Ovary (tissue), 9 donors: ENCODE results near the gene IQSEC1. TPM values are rescaled to one million over a fixed set of nuclear protein-coding genes. Genes with fewer than 3 reads are reported as not detected.

Experiments
- DNase-seq, 5 donors: peaks; one replicate each; pipeline ENCODE4 v3.0.0-alpha.2; 2019 to 2020
- H3K27ac ChIP-seq, 2 donors: fragments of 200-600 bp; one replicate each; pipeline versions ENCODE4 v1.5.1 to v1.8.0; 2019 to 2022
- H3K27me3 ChIP-seq: fragments of 200-600 bp; one replicate; pipeline ENCODE4 v1.8.0; 2022
- H3K36me3 ChIP-seq: fragments of 200-600 bp; sonication (generic); one replicate; pipeline ENCODE4 v1.5.1; 2019
- H3K4me1 ChIP-seq: one replicate; pipeline ENCODE4 v1.8.1; 2013; ENCODE audit warnings: mild to moderate bottlenecking, moderate library complexity; ENCODE audit not compliant: insufficient read depth
- H3K4me3 ChIP-seq: fragments of 200-600 bp; sonication (generic); one replicate; pipeline ENCODE4 v1.5.1; 2017
- H3K9me3 ChIP-seq, 2 donors: fragments of 200-600 bp in 1 of 2; sonication (generic) in 1 of 2; one replicate each; pipeline versions ENCODE4 v1.5.1 to v1.8.1; 2013 to 2019; ENCODE audit warnings: mild to moderate bottlenecking in 1 of 2, moderate library complexity in 1 of 2
- CTCF ChIP-seq, 3 donors: fragments of 450-650 bp in 2 of 3; fragments of 200-600 bp in 1 of 3; IDR thresholded peaks; one replicate each; pipeline versions ENCODE4 v1.5.1 to v1.8.0; 2016 to 2022; ENCODE audit warnings: antibody characterized with exemption in 3 of 3, mild to moderate bottlenecking in 1 of 3
- EP300 ChIP-seq: sonication (generic); formaldehyde crosslinking; IDR thresholded peaks from one replicate; pipeline ENCODE4 v1.6.1; 2017; ENCODE audit warnings: antibody characterized with exemption
- POLR2A ChIP-seq: fragments of 450-650 bp; IDR thresholded peaks from one replicate; pipeline ENCODE4 v1.6.1; 2017; ENCODE audit warnings: antibody characterized with exemption, mild to moderate bottlenecking, moderate library complexity
- WGBS, 3 donors: extraction: QIAGEN DNeasy Blood & Tissue Kit in 1 of 3; methylation state at CpG; one replicate each; pipeline versions ENCODE4 v1.1.5 to v1.1.7; 2013 to 2017; 5-methylcytosine and 5-hydroxymethylcytosine counted together
- intact Hi-C, 4 donors: fragments of 100-400 bp; cut with DNase I; formaldehyde crosslinking; loops; one replicate each; pipeline versions ENCODE4 v1.11.0 to v1.15.1; 2022 to 2023
- polyA plus RNA-seq, 2 donors: library from polyadenylated mRNA; stranded (reverse); fragments of 200-250 nt in 1 of 2; fragments of 350-450 nt in 1 of 2; fragmentation: Illumina TruSeq in 1 of 2; extraction: RNeasy Lipid Tissue Mini Kit (QIAGEN cat#74804) in 1 of 2; gene quantifications; one replicate each; pipeline ENCODE4 v1.2.3, GENCODE V29; 2013 to 2014
- total RNA-seq, 7 donors: library from RNA; depleted of rRNA in 2 of 7; stranded (reverse); fragments of >200 nt in 2 of 7; fragmentation: NEBNext Ultra II Directional in 3 of 7; extraction: Animal tissue kit (Norgen Biotek cat#: 25700) in 3 of 7; gene quantifications; one replicate each; pipeline versions ENCODE4 v1.1.0 to v1.2.4, GENCODE V29; 2016 to 2023
- donor health status: DM: no; HTN: no; CAD: no; lungs with moderate emphysema.
- donor health status: DM: no; HTN: no; CAD: no.
- donor health status: Bipolar disorder and iron deficiency.
- donor health status: DM: yes; HTN: yes; CAD: no.
- donor health status: DM: no; HTN: no; CAD: no.
- donor health status: DM: yes; HTN: yes; CAD: no.

IQSEC1 gene
- total and polyA plus RNA-seq, 9 donors = 20.9 to 55.4 (median 45.1) TPM

DNA sequence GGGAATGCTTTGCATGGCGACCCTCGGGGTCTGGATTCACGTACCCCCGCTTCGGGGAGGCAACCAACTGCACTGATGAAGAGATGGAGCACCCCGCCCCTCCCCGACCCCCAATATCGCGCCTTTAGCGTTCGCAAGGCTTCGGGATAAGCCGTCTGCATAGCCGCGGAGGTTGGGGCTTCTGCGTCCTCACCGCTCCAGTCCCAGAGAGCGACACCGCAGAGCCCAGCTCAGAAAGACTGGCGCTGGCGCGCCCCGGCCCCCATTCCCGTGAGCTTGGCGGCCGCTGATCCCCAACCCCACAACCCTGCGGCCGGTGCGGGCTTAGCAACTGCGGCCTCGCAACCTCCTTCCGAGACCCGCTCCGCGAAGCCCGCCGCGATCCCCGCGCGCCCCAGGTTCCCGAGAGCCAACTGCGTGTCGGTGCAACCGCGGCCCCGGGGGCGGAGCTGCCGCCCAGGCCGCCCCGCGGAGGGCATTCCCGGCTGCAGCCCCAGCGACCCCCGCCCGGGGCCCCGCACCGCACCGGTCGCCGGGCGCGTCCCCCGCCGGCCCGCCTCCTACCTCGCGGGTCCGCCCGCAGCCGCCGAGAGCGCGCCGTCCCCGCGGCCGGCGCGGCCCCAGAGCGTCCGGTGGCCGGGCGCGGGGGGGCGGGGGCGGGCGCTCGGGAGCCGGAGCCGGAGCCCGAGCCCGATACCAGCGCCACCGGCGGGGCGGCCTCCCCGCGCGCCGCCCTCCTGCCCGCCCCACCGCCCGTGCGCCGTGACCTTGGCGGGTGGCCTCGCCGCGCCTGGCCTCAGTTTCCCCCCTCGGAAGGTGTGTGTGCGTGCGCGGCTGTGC lies 79.5 kb downstream of the IQSEC1 start:
- Histone ChIP-seq H3K36me3 (no peaks in the 10 kb centered on the region), H3K9me3 (no peaks in the 10 kb centered on the region), H3K4me1 (peaks cover 3% of the 10 kb centered on the region), H3K27me3 (no peaks in the 10 kb centered on the region), H3K27ac (no peak overlapping the region), H3K4me3 (peak overlapping the region; percentile 51)
- TF ChIP-seq EP300 (no peak), POLR2A (no peak), CTCF (IDR thresholded peaks at IDR 0.05) (no peak)
- intact Hi-C loops = loop anchor here in 2 of 4 donors (5.0 to 10.0 kb wide), 2 partner anchors 89 to 96 kb away; no protein-coding TSS in a partner anchor
- peak in 3 of 5 donors; percentile 41 to 66 (median 55) for DNase-seq
- WGBS, 3 donors = 1 to 2% (median 1%) methylated on average over 25 to 112 of the region's 114 CpGs

DNA sequence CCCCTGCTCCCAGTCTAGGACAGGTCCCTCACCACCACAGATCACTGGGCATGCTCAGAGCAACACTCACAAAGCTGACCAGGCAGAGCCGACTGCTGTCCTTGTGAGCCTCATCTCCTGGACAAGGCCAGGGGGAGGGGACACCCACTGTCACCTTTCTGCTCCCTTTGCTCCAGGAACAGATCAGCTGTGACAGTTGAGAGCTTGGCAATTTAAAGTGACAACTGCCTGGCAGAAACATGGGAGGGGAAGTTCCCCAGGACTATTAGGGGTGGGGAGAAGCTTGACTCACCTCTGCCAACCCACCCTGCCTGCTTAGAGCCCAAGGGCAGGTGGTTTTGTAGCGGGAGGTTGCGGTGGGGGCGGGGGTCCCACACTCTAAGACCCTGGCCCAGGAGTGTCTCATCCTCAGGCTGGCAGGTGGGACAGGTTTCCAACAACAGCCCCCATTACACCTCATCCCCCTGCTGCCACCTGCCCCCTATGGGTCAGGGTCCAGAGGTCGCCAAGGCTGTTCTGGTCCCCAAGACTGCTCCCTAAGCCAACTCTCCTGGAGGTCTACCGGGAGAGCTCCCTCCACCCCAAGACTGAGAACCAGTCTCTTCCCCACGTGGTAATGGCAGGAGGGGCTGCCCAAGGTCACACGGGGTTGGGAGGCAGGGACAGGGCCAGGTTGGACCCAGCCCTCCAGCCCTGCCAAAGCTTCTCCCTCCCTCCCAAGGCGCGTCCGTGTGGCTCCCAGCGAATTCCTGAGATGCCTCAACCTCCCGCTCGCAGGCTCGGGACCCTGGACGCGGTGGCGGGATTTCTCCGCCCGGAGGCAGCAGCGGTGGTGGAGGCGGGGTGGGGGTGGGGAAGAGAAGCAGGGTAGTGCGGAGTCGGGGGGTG lies 80.4 kb downstream of the IQSEC1 start:
- Histone ChIP-seq H3K27ac (no peak overlapping the region), H3K4me3 (peak overlapping the region; percentile 51), H3K36me3 (no peaks in the 10 kb centered on the region), H3K27me3 (no peaks in the 10 kb centered on the region), H3K9me3 (no peaks in the 10 kb centered on the region), H3K4me1 (peaks cover 3% of the 10 kb centered on the region)
- no peak for TF ChIP-seq POLR2A
- 17 to 20% (median 19%) methylated on average over 24 of the region's 24 CpGs for WGBS, 3 donors
- DNase-seq = peak in 2 of 5 donors; percentile 43 to 49
- intact Hi-C loops = loop anchor here in 2 of 4 donors (5.0 to 10.0 kb wide), 2 partner anchors 88 to 96 kb away; no protein-coding TSS in a partner anchor

DNA sequence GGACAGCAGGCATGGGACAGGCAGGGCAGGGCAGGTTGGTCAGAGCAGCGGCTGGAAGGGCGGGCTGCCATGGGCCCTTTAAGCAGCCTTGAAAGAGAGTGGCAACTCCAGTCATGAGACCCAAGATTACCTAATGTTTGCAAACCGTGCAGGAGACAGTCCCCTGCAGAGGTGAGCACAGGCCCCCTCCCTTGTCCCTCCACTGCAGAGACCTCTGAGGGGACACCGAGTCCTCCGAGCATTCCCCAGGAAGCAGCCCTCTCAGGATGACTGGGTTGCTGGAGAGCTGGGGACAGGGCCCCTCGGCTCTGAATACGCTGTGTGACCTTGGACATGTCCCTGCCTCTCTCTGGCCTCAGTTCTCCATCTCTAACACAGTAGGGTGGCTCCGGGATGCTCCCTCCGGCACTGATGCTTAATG lies 81.4 kb downstream of the IQSEC1 start:
- TF ChIP-seq CTCF (IDR thresholded peaks at IDR 0.05) (no peak), EP300 (no peak), POLR2A (no peak)
- DNase-seq = peak in 1 of 5 donors; percentile 18
- Histone ChIP-seq H3K27ac (no peak overlapping the region), H3K4me1 (peaks cover 3% of the 10 kb centered on the region), H3K4me3 (no peak overlapping the region), H3K27me3 (no peaks in the 10 kb centered on the region), H3K36me3 (no peaks in the 10 kb centered on the region), H3K9me3 (no peaks in the 10 kb centered on the region)
- 88 to 90% (median 88%) methylated on average over 9 of the region's 9 CpGs for WGBS, 3 donors
- intact Hi-C loops = loop anchor here in 2 of 4 donors (5.0 to 10.0 kb wide), 2 partner anchors 87 to 95 kb away; no protein-coding TSS in a partner anchor

- DNase-seq = no peak
- 73 to 82% (median 79%) methylated on average over 2 of the region's 2 CpGs for WGBS, 3 donors
- Histone ChIP-seq H3K36me3 (no peaks in the 10 kb centered on the region), H3K27me3 (no peaks in the 10 kb centered on the region), H3K9me3 (no peaks in the 10 kb centered on the region), H3K4me1 (peaks cover 3% of the 10 kb centered on the region), H3K27ac (no peak overlapping the region), H3K4me3 (no peak overlapping the region)
- TF ChIP-seq POLR2A = no peak
- no peak for TF ChIP-seq EP300
- no peak for TF ChIP-seq CTCF (IDR thresholded peaks at IDR 0.05)
- intact Hi-C loops = loop anchor here in 2 of 4 donors (5.0 to 10.0 kb wide), 2 partner anchors 87 to 94 kb away; no protein-coding TSS in a partner anchor
Measured at GRCh38 chr3:12991481-12991837, 81.8 kb downstream of the IQSEC1 start.
